ENCODE data around the gene RGS19. TPM values are rescaled to one million over a fixed set of nuclear protein-coding genes. Genes with fewer than 3 reads are reported as not detected.

The RGS19 gene
- total RNA-seq, 1 donor from 2014 or later: 3.1 TPM

DNA sequence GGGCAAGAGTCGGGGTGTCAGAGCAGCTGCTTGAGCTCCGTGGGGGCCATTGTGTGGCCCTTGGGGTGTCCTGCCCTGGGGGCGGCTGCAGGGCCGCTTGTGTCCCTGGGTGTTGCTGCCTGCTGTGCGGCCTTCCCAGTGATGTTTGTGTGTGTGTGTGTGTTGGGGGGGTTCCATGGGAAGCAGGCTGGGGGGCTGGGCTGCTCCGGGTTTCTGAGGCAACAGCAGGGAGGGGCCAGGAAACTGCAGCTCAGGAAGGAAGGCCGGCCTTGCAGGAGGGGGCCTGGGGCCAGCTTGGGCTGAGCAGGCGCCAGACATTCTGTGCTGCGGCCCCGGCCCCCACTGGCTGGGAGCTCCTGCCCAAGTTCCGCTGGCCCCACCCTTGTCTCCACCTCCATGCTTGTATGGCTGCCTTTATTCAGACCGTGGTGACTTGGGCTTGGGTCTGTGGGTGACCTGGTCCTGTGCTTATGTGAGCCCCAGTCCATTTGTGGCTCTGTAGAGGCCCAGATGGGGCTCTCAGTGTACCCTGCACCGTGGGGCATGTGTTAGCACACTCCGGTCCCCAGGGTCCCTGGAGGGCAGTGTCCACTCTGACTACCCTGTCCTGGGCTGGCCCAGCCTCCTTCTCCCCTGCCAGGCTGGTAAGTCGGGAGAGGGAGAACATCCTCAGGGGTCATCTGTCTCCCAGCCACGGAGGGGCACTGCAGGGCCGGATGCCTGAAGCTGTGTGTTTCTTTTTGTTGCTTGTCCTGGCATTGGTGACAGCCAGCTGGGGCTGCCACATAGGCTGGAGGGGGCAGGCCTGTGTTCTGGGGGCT lies 25.3 kb downstream of the RGS19 start:
- peak; percentile 88 for DNase-seq (ENCODE audit: low spot score)
- intact Hi-C loops (cut with DNase I): loop anchor here (2.0 kb wide), 1 partner anchor 15 kb away; no protein-coding TSS in a partner anchor

DNA sequence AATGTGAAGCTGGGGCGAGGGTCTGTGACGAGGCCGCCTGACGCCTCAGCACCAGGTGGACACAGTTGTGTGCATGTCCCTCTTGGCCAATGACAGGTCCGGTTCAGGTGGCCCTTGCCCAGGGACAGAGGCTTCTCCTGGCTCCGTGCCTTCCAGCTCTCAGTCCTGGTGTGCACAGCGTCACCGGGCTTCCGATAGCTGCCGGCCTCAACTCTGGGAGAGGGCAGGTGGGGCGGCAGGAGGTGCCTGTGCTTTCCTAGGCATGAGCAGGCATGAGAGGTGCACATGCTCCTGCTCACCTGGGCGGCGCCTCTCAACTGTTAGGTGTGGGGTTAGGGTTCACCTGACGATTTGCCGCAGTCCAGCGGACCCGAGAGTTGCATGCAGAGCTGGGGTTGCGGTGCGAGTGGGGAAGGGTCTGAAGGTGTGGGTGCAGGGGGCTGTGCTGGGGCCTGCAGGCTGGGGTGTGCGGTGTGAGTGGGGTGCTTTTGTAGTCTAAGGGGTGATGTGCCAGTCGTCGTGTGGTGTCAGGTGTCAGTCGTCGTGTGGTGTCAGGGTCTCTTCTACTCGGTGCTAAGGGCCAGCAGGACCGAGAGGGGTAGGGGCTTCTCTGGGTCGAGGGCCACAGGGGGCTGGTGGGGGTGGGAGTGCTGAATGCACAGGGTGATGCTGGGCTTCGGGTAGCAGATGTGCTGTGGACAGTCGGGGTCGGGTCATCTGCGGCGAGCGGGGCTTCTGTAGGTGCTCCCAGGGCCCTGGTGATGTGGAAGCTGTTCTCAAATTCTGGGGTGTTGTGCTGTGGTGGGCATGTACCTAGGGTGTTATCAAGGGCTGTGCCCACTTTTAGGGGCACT lies 26.1 kb downstream of the RGS19 start:
- intact Hi-C loops (cut with DNase I): no loop called here
- no peak for DNase-seq (ENCODE audit: low spot score)

- intact Hi-C loops (cut with DNase I): no loop called here
- no peak for DNase-seq (ENCODE audit: low spot score)
Measured at GRCh38 chr20:64052326-64052722, 27.0 kb downstream of the RGS19 start.

DNA sequence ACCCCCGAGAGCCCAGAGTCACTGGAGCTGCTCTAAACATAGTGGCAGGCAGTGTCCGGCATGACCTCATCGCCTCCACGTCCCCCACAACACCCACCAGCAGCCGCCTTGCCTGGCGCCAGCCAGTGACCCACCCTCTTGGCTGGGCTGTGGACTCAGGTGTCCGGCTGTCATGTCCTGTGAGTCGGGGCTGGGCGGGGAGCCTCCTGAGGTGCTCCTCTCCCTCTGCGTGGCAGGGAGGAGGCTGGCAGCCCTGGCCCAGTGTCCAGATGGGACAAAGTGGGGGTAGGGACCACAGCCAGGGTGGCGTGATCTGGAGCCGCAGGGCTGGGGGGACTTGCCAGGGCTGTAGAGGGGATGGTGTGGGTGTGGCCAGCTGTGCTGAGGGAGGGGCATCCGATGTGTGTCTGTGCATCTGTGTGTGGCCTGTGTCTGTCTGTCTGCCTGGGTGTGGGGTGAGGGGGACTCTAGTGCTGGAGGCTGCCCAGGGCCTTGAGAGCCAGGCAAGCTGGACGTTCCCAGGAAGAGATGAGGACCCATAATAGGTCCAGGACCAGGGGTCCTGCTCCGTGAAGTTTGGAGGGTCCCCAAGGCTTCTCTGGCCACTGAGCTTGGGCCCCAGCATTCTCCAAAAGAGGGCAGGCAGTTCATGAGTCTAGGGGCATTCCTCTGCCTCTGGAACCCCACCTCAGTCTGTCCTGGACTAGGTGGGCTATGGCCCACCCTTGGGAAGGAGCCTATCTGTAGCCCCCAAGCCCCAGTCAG lies 27.6 kb downstream of the RGS19 start:
- intact Hi-C loops (cut with DNase I): no loop called here
- DNase-seq (ENCODE audit: low spot score): peak; percentile 91

DNA sequence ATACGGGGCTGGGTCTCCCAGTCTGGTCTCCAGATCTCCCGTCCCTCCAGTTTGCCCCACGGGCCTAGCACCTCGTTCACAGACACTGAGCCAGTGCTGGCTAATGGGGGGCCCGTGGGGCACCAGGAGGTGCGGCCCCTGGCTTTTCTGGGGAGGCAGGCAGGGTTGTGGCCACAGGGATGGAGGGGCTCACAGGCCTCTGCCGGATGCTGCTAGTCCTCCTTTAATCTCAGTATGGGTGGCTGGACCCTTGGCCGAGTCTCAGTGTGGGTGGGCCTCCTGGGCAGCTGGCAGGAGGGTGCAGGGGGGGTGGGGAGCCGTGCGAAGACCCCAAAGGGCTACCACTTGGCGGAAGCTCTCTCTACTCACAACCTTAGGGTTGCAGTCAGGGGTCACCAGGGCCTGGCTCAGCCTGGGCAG lies 28.3 kb downstream of the RGS19 start:
- DNase-seq (ENCODE audit: low spot score): no peak
- intact Hi-C loops (cut with DNase I): no loop called here

- intact Hi-C loops (cut with DNase I): no loop called here
- DNase-seq (ENCODE audit: low spot score): no peak
Measured at GRCh38 chr20:64050261-64051032, 28.9 kb downstream of the RGS19 start.

DNA sequence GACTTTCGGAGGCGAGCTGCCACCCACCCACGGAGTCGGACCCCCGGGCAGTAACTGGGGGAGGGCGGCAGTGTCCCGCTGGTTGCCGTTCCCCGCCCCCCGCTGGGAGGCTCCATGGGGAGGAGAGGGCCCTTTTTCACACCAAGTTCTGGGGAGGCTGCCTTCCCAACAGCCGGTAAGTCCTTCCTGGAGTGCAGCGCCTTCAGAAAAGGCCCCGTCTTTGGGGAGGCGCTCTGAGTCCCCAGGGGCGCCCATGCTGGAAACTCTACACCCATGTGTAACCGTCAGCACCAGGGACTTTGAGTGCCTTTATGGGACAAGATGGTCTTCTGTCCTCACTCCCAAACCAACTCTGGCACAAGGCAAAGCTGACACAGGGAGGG lies 29.4 kb downstream of the RGS19 start:
- intact Hi-C loops (cut with DNase I): no loop called here
- DNase-seq (ENCODE audit: low spot score): no peak

DNA sequence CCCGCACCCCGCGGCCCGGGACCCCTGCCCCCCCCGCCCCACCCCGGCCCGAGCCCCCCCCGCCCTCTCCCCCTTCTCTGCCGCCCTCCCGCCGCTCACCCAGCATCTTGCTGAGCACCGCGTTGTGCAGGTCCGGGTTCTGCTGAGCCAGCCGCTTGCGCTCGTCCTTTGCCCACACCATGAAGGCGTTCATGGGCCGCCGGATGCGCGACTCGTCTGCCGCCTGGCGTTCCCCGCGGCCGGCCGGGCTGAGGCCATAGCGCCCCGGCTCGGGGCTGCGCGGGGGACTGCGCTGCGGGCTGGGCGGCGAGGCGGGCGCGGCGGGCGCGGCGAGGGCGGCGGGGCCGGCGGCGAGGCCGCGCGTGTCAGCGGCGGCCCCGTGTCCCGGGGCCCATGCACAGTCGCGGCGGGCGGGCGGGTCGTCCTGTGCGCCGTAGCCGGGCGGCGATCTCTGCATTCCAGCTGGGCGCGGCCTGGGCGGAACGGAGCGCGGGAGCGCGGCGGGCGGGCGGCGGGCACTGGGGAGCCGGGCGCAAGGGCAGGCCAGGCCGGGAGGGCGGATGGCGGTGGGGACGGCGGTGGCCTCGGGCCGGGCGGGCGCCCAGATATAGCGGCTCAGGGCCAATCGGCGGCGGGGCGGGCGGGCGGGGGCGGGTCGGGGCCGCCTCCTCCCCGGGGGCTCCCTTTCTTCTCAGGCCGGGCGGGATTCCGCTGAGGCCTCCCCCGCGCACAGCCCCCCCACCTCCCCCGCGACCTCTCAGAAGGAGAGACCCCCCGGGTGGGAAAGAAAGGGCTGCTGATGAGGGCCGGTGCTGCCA lies 30.0 kb downstream of the RGS19 start, which contains the start of gene SOX18:
SOX18 (minus strand) TSS at position 580 of the 818 bp plus-strand sequence; CDS start at position 457, 123 bp downstream.
- intact Hi-C loops (cut with DNase I): no loop called here
- DNase-seq (ENCODE audit: low spot score): peak; percentile 79

DNA sequence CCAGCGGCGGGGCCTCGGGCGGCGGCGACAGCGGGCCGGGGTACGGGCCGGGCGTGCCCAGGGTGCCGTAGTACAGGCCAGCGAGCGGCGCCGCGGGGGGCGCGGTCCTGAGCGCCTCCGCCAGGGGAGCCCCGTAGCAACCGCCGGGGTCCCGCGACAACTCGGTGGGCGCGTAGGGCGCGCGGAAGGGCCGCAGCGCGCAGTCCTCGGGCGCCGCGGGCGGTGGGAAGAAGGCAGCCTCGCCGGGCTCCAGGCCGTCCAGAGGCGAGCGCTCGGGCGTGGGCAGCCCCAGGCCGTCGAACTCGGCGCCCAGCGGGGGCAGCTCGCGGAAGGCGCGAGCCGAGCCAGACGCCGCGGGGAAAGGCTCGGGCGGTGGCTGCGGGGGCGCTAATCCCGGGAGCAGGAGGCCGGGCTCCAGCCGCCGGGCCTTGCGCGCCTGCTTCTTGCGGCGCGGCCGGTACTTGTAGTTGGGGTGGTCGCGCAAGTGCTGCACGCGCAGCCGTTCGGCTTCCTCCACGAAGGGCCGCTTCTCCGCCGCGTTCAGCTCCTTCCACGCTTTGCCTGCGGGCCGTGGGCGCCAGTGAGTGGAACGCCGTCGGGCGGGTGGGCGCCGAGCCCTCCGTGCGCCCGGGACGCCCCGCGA lies 30.8 kb downstream of the RGS19 start:
- DNase-seq (ENCODE audit: low spot score): no peak
- intact Hi-C loops (cut with DNase I): no loop called here

DNA sequence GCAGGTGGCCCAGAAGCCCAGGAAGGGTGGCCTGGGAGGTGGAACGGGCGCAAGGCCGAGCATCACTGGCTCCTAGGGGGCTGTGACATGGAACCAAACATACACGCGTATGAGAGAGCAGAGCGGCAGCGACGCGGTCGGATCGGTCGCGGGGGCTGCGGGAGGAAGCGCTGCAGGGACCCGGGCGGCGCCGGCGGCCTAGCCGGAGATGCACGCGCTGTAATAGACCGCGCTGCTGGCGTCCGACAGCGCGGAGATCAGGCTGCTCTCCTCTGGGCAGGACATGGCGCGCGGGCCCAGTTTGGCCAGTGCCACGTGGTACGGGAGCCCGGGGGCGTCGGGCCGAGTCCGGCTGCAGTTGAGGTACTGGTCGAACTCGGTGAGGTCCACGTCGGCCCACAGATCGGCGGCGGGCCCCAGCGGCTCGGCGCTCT lies 31.3 kb downstream of the RGS19 start:
- no peak for DNase-seq (ENCODE audit: low spot score)
- intact Hi-C loops (cut with DNase I): no loop called here

DNA sequence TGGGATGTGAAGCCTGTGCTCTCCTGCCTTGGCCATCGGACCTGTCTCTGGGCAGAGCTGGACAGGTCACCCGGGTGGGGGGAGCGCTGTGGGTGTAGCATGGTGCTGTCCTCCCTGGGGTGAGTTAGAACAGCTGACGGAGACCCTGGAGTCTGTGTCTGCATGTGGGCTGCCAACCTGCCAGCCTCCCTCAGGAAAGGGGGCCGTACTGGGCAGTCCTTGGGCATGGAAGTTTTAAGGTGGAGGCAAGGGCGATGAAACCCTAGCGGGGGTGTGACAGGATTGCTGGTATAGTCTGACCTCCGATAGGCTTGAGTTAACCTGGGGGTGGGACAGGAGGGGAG lies 32.3 kb downstream of the RGS19 start:
- DNase-seq (ENCODE audit: low spot score): no peak
- intact Hi-C loops (cut with DNase I): no loop called here

- intact Hi-C loops (cut with DNase I): no loop called here
- DNase-seq (ENCODE audit: low spot score): peak; percentile 84
Measured at GRCh38 chr20:64045346-64046011, 33.8 kb downstream of the RGS19 start.

DNA sequence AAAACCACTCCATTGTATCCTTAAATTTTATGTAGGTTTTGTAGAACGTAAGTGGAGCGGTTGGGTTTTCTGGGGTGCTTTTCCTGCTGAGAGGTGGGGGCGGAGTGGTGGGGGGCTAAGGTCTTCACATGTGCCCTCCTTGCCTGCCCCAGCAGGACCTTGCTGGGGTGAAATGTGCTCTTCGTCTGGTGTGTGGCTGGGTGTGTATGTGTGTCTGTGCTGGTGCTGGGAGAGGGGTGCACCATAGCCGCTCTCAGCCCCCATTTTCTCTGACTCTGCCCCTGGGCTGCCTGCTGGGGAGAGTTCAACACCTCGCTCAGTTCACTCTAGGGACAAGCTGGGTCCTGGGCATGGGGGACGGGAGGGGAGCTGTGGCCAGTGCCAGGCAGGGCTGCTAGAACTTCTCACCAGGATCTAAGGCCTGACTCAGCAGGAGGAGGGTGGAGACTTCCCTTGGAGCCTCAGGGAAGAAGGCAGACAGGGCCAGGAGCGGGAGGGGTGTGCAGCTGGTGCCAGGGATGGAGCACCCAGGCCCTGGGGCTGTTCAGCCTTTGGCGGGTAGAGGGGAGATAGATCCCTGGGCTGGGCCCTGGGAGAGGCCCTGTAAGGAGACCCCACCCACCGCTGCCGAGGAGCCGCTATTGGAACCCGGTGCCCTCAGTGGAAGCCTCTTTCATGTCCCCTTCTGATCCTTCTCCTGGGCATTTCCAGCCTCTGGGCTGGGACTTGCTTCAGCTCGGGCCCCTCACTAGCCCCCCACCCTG lies 34.7 kb downstream of the RGS19 start:
- intact Hi-C loops (cut with DNase I): no loop called here
- no peak for DNase-seq (ENCODE audit: low spot score)

GRCh38 chr20:64043768-64044167 lies 35.5 kb downstream of the RGS19 start:
- no peak for DNase-seq (ENCODE audit: low spot score)
- intact Hi-C loops (cut with DNase I): no loop called here

GRCh38 chr20:64042054-64042781 lies 37.1 kb downstream of the RGS19 start:
- intact Hi-C loops (cut with DNase I): no loop called here

DNA sequence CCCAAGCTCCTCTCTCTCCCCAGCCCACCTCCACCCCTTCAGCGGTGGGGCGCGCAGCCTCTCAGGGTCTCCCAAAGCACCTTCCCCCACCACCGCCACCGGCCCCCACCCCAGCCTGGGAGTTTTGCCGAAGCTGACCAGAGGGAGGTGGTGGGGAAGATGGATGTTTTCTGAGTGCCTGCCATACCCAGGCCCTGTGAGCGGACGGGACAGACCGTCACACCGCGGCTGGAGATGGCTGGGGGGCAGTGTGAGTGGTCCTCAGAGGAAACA lies 37.6 kb downstream of the RGS19 start:
- DNase-seq (ENCODE audit: low spot score): no peak
- intact Hi-C loops (cut with DNase I): no loop called here

More at GRCh38 chr20:64042054-64042781, 37.1 kb downstream of the RGS19 start:
- no peak for DNase-seq (ENCODE audit: low spot score)

All from cardiac septum (tissue), 1 donor.